Measurements from ENCODE around the gene TMEM256. TPM values are rescaled to one million over a fixed set of nuclear protein-coding genes. Genes with fewer than 3 reads are reported as not detected.
"Not testable (repeated sequence)": the region's sequence is repeated elsewhere in the genome, so short reads cannot be mapped to it uniquely, and the experiment has no call there.

Gene TMEM256
- total RNA-seq, 1 donor from 2014 or later, result 54.7 TPM

- intact Hi-C loops (cut with micrococcal nuclease), result loop anchor here (1.0 kb wide), 2 partner anchors 10 to 20 kb away; partner anchors contain the start of genes PLSCR3 and TMEM256
- Mint-ChIP-seq H3K27ac (no peak overlapping the region), H3K27me3 (ENCODE audit: insufficient read depth) (peaks cover 35% of the 10 kb centered on the region), H3K4me1 (ENCODE audit: low read depth) (peaks cover 5% of the 10 kb centered on the region), H3K4me3 (peak overlapping the region; percentile 77), H3K36me3 (ENCODE audit: low read depth) (peaks cover 9% of the 10 kb centered on the region), H3K9me3 (peaks cover 9% of the 10 kb centered on the region)
- peak; percentile 75 for DNase-seq (ENCODE audit: low spot score)
Observed at GRCh38 chr17:7383742-7384488, 20.0 kb downstream of the TMEM256 start.

- DNase-seq (ENCODE audit: low spot score), result no peak
- peaks cover 36% of the 10 kb centered on the region for H3K27me3 Mint-ChIP-seq (ENCODE audit: insufficient read depth)
- H3K36me3 Mint-ChIP-seq (ENCODE audit: low read depth), result peaks cover 9% of the 10 kb centered on the region
- intact Hi-C loops (cut with micrococcal nuclease), result no loop called here
- H3K4me1 Mint-ChIP-seq (ENCODE audit: low read depth), result peaks cover 5% of the 10 kb centered on the region
- H3K9me3 Mint-ChIP-seq, result peaks cover 9% of the 10 kb centered on the region
- H3K4me3 Mint-ChIP-seq, result peak overlapping the region; percentile 43
- H3K27ac Mint-ChIP-seq, result no peak overlapping the region
Observed at GRCh38 chr17:7383371-7383741, 20.5 kb downstream of the TMEM256 start.

- H3K4me1 Mint-ChIP-seq (ENCODE audit: low read depth), result peaks cover 5% of the 10 kb centered on the region
- H3K27ac Mint-ChIP-seq, result no peak overlapping the region
- peak overlapping the region; percentile 13 for H3K4me3 Mint-ChIP-seq
- intact Hi-C loops (cut with micrococcal nuclease), result no loop called here
- H3K36me3 Mint-ChIP-seq (ENCODE audit: low read depth), result peaks cover 9% of the 10 kb centered on the region
- peaks cover 9% of the 10 kb centered on the region for H3K9me3 Mint-ChIP-seq
- no peak for DNase-seq (ENCODE audit: low spot score)
- peaks cover 36% of the 10 kb centered on the region for H3K27me3 Mint-ChIP-seq (ENCODE audit: insufficient read depth)
Observed at GRCh38 chr17:7382901-7383300, 21.0 kb downstream of the TMEM256 start.

- peak within 1 kb of the TSS; percentile 13 for H3K27ac Mint-ChIP-seq
- no peak within 1 kb of the TSS for H3K4me3 Mint-ChIP-seq
- DNase-seq (ENCODE audit: low spot score), result no peak
- intact Hi-C loops (cut with micrococcal nuclease), result no loop called here
- H3K27me3 Mint-ChIP-seq (ENCODE audit: insufficient read depth), result peaks cover 47% of the 10 kb centered on the region
- H3K4me1 Mint-ChIP-seq (ENCODE audit: low read depth), result peaks cover 5% of the 10 kb centered on the region
- peaks cover 9% of the 10 kb centered on the region for H3K9me3 Mint-ChIP-seq
- H3K36me3 Mint-ChIP-seq (ENCODE audit: low read depth), result peaks cover 6% of the 10 kb centered on the region
Observed at GRCh38 chr17:7380855-7381683, 22.8 kb downstream of the TMEM256 start, which contains the start of gene TNK1. TNK1 (plus strand) TSS chr17:7381089; CDS start chr17:7382927, 1,838 bp downstream.

- H3K27me3 Mint-ChIP-seq (ENCODE audit: insufficient read depth), result peaks cover 47% of the 10 kb centered on the region
- H3K4me1 Mint-ChIP-seq (ENCODE audit: low read depth), result peaks cover 5% of the 10 kb centered on the region
- H3K4me3 Mint-ChIP-seq, result no peak overlapping the region
- H3K36me3 Mint-ChIP-seq (ENCODE audit: low read depth), result peaks cover 6% of the 10 kb centered on the region
- H3K9me3 Mint-ChIP-seq, result peaks cover 9% of the 10 kb centered on the region
- H3K27ac Mint-ChIP-seq, result peak overlapping the region; percentile 13
- DNase-seq (ENCODE audit: low spot score), result no peak
- intact Hi-C loops (cut with micrococcal nuclease), result no loop called here
Observed at GRCh38 chr17:7380321-7380720, 23.6 kb downstream of the TMEM256 start.

- Mint-ChIP-seq H3K27me3 (ENCODE audit: insufficient read depth) (peaks cover 47% of the 10 kb centered on the region), H3K27ac (no peak overlapping the region), H3K4me1 (ENCODE audit: low read depth) (no peaks in the 10 kb centered on the region), H3K9me3 (peaks cover 9% of the 10 kb centered on the region), H3K36me3 (ENCODE audit: low read depth) (peaks cover 6% of the 10 kb centered on the region), H3K4me3 (no peak overlapping the region)
- no peak for DNase-seq (ENCODE audit: low spot score)
- intact Hi-C loops (cut with micrococcal nuclease), result no loop called here
Observed at GRCh38 chr17:7379134-7379533, 24.8 kb downstream of the TMEM256 start.

- intact Hi-C loops (cut with micrococcal nuclease), result no loop called here
- H3K27ac Mint-ChIP-seq, result no peak overlapping the region
- H3K9me3 Mint-ChIP-seq, result peaks cover 5% of the 10 kb centered on the region
- no peak overlapping the region for H3K4me3 Mint-ChIP-seq
- H3K4me1 Mint-ChIP-seq (ENCODE audit: low read depth), result no peaks in the 10 kb centered on the region
- H3K36me3 Mint-ChIP-seq (ENCODE audit: low read depth), result peaks cover 2% of the 10 kb centered on the region
- no peak for DNase-seq (ENCODE audit: low spot score)
- H3K27me3 Mint-ChIP-seq (ENCODE audit: insufficient read depth), result peaks cover 16% of the 10 kb centered on the region
Observed at GRCh38 chr17:7374353-7374752, 29.5 kb downstream of the TMEM256 start.

GRCh38 chr17:7370853-7371252 is 33.0 kb downstream of the TMEM256 start:
- H3K27me3 Mint-ChIP-seq (ENCODE audit: insufficient read depth), result peaks cover 5% of the 10 kb centered on the region
- no peaks in the 10 kb centered on the region for H3K9me3 Mint-ChIP-seq
- H3K4me3 Mint-ChIP-seq, result no peak overlapping the region
- intact Hi-C loops (cut with micrococcal nuclease), result no loop called here
- H3K36me3 Mint-ChIP-seq (ENCODE audit: low read depth), result no peaks in the 10 kb centered on the region
- no peak for DNase-seq (ENCODE audit: low spot score)
- no peak overlapping the region for H3K27ac Mint-ChIP-seq
- no peaks in the 10 kb centered on the region for H3K4me1 Mint-ChIP-seq (ENCODE audit: low read depth)

GRCh38 chr17:7369825-7370224 is 34.1 kb downstream of the TMEM256 start:
- no peaks in the 10 kb centered on the region for H3K4me1 Mint-ChIP-seq (ENCODE audit: low read depth)
- intact Hi-C loops (cut with micrococcal nuclease), result no loop called here
- no peak overlapping the region for H3K27ac Mint-ChIP-seq
- H3K9me3 Mint-ChIP-seq, result no peaks in the 10 kb centered on the region
- H3K27me3 Mint-ChIP-seq (ENCODE audit: insufficient read depth), result peaks cover 5% of the 10 kb centered on the region
- H3K4me3 Mint-ChIP-seq, result no peak overlapping the region
- no peaks in the 10 kb centered on the region for H3K36me3 Mint-ChIP-seq (ENCODE audit: low read depth)
- DNase-seq (ENCODE audit: low spot score), result no peak

- H3K4me1 Mint-ChIP-seq (ENCODE audit: low read depth); intact Hi-C loops (cut with micrococcal nuclease); H3K27ac Mint-ChIP-seq; DNase-seq (ENCODE audit: low spot score); H3K27me3 Mint-ChIP-seq (ENCODE audit: insufficient read depth); H3K4me3 Mint-ChIP-seq; H3K9me3 Mint-ChIP-seq; H3K36me3 Mint-ChIP-seq (ENCODE audit: low read depth): not testable (repeated sequence)
Observed at GRCh38 chr17:7368599-7368994, 35.3 kb downstream of the TMEM256 start.

GRCh38 chr17:7367918-7368598 is 35.8 kb downstream of the TMEM256 start:
- intact Hi-C loops (cut with micrococcal nuclease), result no loop called here
- Mint-ChIP-seq H3K4me1 (ENCODE audit: low read depth) (no peaks in the 10 kb centered on the region), H3K4me3 (no peak overlapping the region), H3K9me3 (no peaks in the 10 kb centered on the region), H3K36me3 (ENCODE audit: low read depth) (no peaks in the 10 kb centered on the region), H3K27me3 (ENCODE audit: insufficient read depth) (peaks cover 5% of the 10 kb centered on the region), H3K27ac (no peak overlapping the region)
- DNase-seq (ENCODE audit: low spot score), result no peak

GRCh38 chr17:7367083-7367482 is 36.8 kb downstream of the TMEM256 start:
- no peak for DNase-seq (ENCODE audit: low spot score)
- intact Hi-C loops (cut with micrococcal nuclease), result no loop called here
- H3K27me3 Mint-ChIP-seq (ENCODE audit: insufficient read depth), result peaks cover 5% of the 10 kb centered on the region
- no peak overlapping the region for H3K4me3 Mint-ChIP-seq
- no peak overlapping the region for H3K27ac Mint-ChIP-seq
- no peaks in the 10 kb centered on the region for H3K4me1 Mint-ChIP-seq (ENCODE audit: low read depth)
- H3K36me3 Mint-ChIP-seq (ENCODE audit: low read depth), result no peaks in the 10 kb centered on the region
- H3K9me3 Mint-ChIP-seq, result no peaks in the 10 kb centered on the region

- DNase-seq (ENCODE audit: low spot score); H3K27me3 Mint-ChIP-seq (ENCODE audit: insufficient read depth); H3K36me3 Mint-ChIP-seq (ENCODE audit: low read depth); H3K27ac Mint-ChIP-seq; intact Hi-C loops (cut with micrococcal nuclease); H3K4me1 Mint-ChIP-seq (ENCODE audit: low read depth); H3K9me3 Mint-ChIP-seq; H3K4me3 Mint-ChIP-seq: not testable (repeated sequence)
Observed at GRCh38 chr17:7365963-7366362, 37.9 kb downstream of the TMEM256 start.
